Activated CD8-positive, alpha-beta memory T cell treated with anti-CD3 and anti-CD28 coated beads for 36 hours (primary cell): ENCODE data around the gene ESYT2. TPM values are rescaled to one million over a fixed set of nuclear protein-coding genes. Genes with fewer than 3 reads are reported as not detected.

Experiments
- CTCF ChIA-PET: fragments of 350-600 bp; sonication (Branson Sonifier 250); formaldehyde crosslinking; loops from one replicate; lab custom pipeline; 2021; ENCODE audit warnings: antibody characterized with exemption; lab: Charles Lee
- POLR2A ChIA-PET: fragments of 350-600 bp; sonication (Branson Sonifier 250); formaldehyde crosslinking; loops from one replicate; lab custom pipeline; 2021; ENCODE audit warnings: antibody characterized with exemption; lab: Charles Lee
- total RNA-seq, 2 experiments: library from RNA; stranded (reverse); gene quantifications; one replicate each; pipeline ENCODE4 v1.2.3, GENCODE V29; 2021

Gene ESYT2
- total RNA-seq, 2 experiments from 2014 or later: 57.3 to 59.1 TPM

DNA sequence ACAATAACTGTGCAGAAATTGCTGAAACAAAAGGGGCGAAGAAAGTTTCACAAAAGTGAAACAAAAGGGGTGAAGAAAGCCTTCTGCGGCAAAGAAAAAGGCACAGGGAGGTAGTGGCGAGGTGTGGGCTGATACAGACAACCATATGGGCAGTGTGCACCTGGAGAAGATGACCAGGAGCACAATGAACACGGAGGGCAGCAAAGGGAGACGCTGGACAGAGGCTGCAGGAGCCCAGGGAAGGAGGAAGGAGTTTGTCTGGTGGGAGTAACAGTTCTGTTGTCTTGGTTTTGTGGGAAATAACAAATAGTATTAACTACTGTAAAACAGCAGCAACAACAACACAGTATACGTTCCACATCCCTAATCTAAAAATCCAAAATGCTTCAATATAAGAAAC is 42.4 kb downstream of the ESYT2 start:
- CTCF ChIA-PET: no interaction called here
- POLR2A ChIA-PET: no interaction called here

- ChIA-PET CTCF (no interaction called here), POLR2A (no interaction called here)
These were observed 45.0 kb downstream of the ESYT2 start for GRCh38 chr7:158784270-158784669.

- ChIA-PET POLR2A (interaction anchor here (0.5 kb wide), 1 partner anchor 80 kb away, joined by 4 read pairs; no protein-coding TSS in a partner anchor), CTCF (interaction anchor here (0.5 to 0.8 kb wide), 2 partner anchors 193 to 1628 kb away, joined by 3 read pairs; no protein-coding TSS in a partner anchor)
These were observed 45.7 kb downstream of the ESYT2 start for GRCh38 chr7:158783595-158783994.

DNA sequence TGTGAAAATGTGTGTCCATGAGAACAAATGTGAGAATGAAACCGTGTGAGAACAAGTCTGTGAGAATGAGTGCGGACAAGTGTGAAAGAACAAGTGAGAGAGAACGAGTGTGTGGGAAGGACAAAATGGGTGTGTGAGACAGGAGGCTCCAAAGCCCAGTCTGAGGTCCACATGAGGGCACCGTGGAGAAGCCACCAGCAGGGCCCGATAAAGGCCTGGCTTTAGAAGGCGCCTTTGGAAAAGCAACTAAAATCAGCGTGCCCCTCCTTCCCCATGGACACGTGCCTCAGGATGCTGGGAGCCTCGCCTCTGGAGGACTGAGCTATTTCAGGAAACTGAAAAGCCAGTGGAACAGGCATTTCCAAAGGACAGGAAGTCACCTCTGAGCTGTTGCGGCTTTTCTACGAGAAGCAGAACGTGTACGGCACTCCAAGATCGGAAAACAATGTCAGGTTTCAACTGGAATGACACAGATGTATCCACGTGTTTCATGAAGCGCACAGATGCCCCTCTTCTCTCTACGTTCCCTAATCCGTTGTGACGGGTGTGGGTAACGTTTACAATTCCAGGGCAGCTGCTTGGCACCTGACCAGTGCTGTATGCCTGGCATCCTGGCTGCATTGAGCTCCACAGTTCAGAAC is 46.4 kb downstream of the ESYT2 start:
- POLR2A ChIA-PET: interaction anchor here (0.5 kb wide), 1 partner anchor 81 kb away, joined by 4 read pairs; no protein-coding TSS in a partner anchor

GRCh38 chr7:158781974-158782664 is 47.2 kb downstream of the ESYT2 start:
- ChIA-PET CTCF (no interaction called here), POLR2A (no interaction called here)

More for the DNA sequence above, 46.4 kb downstream of the ESYT2 start:
- CTCF ChIA-PET: interaction anchor here (0.5 to 0.8 kb wide), 2 partner anchors 194 to 1627 kb away, joined by 3 read pairs; no protein-coding TSS in a partner anchor

GRCh38 chr7:158781217-158781973 is 47.9 kb downstream of the ESYT2 start:
- ChIA-PET CTCF (no interaction called here), POLR2A (no interaction called here)

- ChIA-PET POLR2A (no interaction called here), CTCF (no interaction called here)
These were observed 50.0 kb downstream of the ESYT2 start for GRCh38 chr7:158779061-158780000.

- ChIA-PET CTCF (interaction anchor here (0.7 kb wide), 1 partner anchor 53 kb away, joined by 4 read pairs; no protein-coding TSS in a partner anchor), POLR2A (interaction anchor here (0.7 kb wide), 1 partner anchor 20 kb away, joined by 3 read pairs; no protein-coding TSS in a partner anchor)
These were observed 50.8 kb downstream of the ESYT2 start for GRCh38 chr7:158778471-158778870.

DNA sequence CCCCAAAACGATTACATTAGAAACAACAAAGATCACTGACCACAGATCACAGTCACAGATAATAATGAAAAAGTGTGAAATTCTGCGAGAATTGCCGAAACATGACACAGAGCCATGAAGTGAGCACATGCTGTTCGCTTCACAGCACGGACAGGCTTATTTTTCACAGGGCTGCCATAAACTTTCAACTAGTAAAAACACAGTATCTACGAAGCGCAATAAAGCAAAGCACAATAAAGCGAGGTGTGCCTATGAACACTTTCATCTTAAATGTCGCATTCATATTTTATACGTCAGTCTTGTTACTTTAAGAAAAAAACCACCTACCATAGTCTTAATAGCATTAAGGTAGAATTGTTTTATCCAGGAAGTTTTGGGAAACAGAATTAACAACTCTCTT is 51.5 kb downstream of the ESYT2 start:
- POLR2A ChIA-PET: interaction anchor here (0.7 kb wide), 1 partner anchor 21 kb away, joined by 3 read pairs; no protein-coding TSS in a partner anchor
- CTCF ChIA-PET: interaction anchor here (0.7 kb wide), 1 partner anchor 54 kb away, joined by 4 read pairs; no protein-coding TSS in a partner anchor

DNA sequence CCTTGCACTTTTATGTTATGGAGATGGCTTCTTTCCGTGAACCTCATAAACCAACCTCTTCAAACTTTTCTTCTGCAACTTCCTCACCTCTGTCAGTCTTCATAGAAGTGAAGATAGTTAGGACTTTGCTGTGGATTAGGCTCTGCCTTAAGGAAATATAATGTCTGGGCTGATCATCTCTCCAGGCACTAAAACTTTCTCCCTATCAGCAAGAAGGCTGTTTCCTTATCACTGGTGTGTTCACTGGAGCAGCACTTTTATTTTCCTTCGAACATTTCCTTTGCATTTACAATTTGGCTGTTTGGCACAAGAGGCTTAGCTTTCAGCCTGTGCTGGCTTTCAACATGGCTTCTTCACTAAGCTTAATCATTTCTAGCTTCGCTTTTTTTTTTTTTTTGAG is 52.8 kb downstream of the ESYT2 start:
- ChIA-PET CTCF (no interaction called here), POLR2A (no interaction called here)

GRCh38 chr7:158774952-158775351 is 54.4 kb downstream of the ESYT2 start:
- ChIA-PET POLR2A (no interaction called here), CTCF (no interaction called here)

- ChIA-PET POLR2A (no interaction called here), CTCF (no interaction called here)
These were observed 56.4 kb downstream of the ESYT2 start for GRCh38 chr7:158772916-158773315.

DNA sequence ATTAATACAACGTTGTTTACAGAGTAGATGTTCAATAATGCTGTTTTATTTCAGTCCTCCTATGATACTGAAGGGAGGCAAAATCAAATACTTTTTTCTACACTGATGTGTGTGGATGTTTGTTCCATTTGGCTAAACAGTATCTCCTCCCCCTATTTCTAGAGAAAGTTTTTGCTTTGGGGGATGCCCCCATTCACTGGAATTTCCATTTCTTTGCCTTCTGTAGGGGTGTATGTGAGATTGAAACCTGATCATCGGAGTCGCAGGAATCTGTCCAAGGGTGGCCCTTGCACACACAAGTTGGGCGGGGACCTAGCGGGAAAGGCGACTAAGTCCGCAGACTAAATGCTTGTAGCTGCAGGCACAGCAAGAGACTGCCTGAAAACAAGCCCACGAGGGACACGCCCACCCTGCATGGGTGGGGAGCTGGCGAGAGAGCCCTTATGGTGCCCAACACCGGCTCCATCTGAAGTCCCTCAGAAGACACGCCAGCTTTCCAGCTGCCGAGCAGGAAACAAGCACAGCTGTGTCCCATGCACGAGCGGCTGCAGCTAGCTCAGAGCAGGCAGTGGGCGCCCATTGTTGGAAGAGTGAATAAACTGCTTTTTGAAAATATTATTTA is 58.0 kb downstream of the ESYT2 start:
- POLR2A ChIA-PET: no interaction called here
- CTCF ChIA-PET: no interaction called here

- ChIA-PET POLR2A (no interaction called here), CTCF (no interaction called here)
These were observed 61.6 kb downstream of the ESYT2 start for GRCh38 chr7:158767707-158768106.

DNA sequence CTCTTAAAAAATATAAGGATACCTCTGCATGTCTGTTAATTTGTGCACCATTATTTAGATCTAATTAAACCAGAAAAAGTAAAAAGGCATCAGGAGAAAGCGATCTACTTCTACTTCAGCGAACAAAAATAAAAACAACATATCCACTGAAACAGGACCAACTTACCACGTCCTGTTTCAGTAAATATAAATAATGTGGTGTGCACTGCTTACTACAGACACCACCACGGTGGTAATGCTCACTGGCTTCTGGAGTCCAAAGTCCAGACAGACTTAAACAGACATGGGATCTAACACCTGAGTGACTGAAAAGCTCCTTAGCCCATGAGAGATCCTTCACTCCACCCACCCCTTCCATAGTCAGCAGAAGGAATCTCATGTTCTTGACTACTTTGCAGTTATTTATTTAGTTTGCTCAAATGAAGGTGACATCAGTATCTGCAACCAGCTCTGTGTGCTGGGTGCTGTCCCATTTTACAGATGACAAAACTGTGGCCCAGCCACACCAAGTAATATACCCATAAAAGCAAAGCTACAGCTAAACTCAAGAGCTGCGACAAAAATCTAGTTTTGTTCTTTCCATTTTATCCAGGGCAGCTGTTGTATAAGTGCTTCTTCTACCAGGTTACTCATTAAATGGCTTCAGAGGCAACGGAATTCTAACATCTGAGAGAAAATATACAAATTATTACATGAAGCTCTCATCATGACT is 62.6 kb downstream of the ESYT2 start:
- CTCF ChIA-PET: no interaction called here
- POLR2A ChIA-PET: no interaction called here

- ChIA-PET CTCF (no interaction called here), POLR2A (no interaction called here)
These were observed 64.3 kb downstream of the ESYT2 start for GRCh38 chr7:158765020-158765419.

DNA sequence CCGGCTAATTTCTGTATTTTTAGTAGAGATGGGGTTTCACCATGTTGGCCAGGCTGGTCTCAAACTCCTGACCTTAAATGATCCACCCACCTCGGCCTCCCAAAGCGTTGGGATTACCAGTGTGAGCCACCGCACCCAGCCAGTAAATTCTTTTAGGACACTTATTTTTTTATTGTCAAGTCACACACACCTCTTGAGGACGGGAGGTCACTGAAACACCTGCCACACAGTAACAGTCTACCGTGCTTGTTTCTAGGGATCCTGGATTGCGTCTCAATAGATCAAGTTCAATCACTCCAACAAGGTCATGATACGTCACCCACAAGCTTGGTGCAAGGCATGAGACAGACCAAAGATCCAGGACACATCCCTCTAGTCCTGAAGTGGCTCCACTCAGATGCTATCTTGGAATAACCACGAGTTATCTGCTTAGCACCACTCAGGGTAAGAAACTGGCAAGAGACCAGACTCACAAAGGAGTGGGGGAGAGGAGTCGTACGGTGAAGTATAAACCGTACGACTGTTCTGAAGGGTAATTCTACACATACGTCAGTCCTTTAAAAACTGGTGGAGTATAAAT is 65.8 kb downstream of the ESYT2 start:
- ChIA-PET CTCF (no interaction called here), POLR2A (no interaction called here)
